Right lobe of liver (tissue), 4 donors: ENCODE measurements around the gene LPO.

ENCODE experiments used
- POLR2A ChIP-seq: fragments of 450-650 bp; IDR thresholded peaks from one replicate; pipeline ENCODE4 v1.6.1; 2017; ENCODE audit warnings: antibody characterized with exemption, mild to moderate bottlenecking
- TF ChIP-seq, protein P1 (sequence below), 4 donors: fragments of 200-600 bp in 3 of 4; fragments of 450-650 bp in 1 of 4; IDR thresholded peaks; one replicate each; pipeline versions ENCODE4 v1.5.1 to v1.8.0; 2016 to 2022; ENCODE audit warnings: antibody characterized with exemption in 4 of 4, mild to moderate bottlenecking in 2 of 4
- donor health status: DM: no; HTN: no; CAD: no.
- donor health status: DM: no; HTN: no; CAD: no.
- donor health status: DM: no; HTN: yes; CAD: no.

DNA sequence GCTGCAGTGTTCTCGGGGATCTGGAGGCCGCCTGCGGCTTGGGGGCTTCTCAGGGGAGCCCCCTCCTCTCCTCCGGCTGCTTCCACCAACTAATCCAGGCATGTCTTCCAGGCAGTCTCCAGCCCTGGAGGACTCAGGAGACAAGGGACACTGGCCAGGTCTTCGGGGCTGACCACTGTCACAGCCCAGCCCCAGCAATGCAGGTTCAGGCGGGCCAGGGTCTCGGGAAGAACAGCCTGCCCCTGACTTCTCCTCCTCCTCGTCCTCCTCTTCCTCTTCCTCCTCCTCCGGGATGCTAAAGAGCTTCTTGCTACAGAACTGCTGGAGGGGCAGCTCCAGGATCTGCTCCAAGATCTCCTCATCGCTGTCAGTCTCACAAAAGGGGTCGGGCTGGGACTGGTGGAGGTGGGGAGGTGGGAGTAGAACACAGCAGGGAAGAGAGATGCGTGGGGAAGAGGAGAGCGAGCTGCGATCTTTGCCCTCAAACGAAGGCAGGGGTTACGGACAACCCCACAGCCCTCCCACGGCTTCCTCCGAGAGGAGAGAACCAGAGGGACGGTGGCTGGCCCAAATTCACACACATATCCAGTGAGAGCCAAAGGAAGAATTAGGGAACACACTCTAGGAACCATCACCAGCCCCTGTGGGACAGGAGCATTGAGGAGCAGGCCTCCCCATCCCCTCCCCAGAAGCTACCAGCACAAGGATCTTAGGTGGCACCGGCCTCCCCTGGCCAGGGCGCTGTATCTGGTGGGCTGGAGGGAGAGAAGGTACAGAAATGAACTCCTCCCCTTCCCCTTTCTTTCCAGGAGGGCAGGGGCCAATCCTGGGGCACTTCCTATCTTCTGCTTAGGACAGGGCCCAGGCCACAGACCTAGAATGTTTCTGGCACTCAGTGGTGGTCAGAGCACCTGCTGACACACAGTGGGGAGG lies 70.9 kb downstream of the LPO start:
- TF ChIP-seq, protein P1, sequence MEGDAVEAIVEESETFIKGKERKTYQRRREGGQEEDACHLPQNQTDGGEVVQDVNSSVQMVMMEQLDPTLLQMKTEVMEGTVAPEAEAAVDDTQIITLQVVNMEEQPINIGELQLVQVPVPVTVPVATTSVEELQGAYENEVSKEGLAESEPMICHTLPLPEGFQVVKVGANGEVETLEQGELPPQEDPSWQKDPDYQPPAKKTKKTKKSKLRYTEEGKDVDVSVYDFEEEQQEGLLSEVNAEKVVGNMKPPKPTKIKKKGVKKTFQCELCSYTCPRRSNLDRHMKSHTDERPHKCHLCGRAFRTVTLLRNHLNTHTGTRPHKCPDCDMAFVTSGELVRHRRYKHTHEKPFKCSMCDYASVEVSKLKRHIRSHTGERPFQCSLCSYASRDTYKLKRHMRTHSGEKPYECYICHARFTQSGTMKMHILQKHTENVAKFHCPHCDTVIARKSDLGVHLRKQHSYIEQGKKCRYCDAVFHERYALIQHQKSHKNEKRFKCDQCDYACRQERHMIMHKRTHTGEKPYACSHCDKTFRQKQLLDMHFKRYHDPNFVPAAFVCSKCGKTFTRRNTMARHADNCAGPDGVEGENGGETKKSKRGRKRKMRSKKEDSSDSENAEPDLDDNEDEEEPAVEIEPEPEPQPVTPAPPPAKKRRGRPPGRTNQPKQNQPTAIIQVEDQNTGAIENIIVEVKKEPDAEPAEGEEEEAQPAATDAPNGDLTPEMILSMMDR (IDR thresholded peaks at IDR 0.05): no peak
- TF ChIP-seq POLR2A: no peak
